Parathyroid adenoma (tissue), 2 donors: ENCODE data around the gene CTSZ.

Source experiments
- H2AFZ ChIP-seq: fragments of 300-600 bp; sonication (generic); one replicate; pipeline ENCODE4 v1.7.0; 2017; ENCODE audit warnings: antibody characterized with exemption, mild to moderate bottlenecking
- H3K27ac ChIP-seq: fragments of 300-600 bp; sonication (generic); one replicate; pipeline ENCODE4 v1.7.0; 2017
- H3K27me3 ChIP-seq: fragments of 300-600 bp; sonication (generic); one replicate; pipeline ENCODE4 v1.7.0; 2017; ENCODE audit warnings: low read length; ENCODE audit not compliant: control insufficient read depth, insufficient read depth
- H3K36me3 ChIP-seq: fragments of 300-600 bp; sonication (generic); one replicate; pipeline ENCODE4 v1.7.0; 2017; ENCODE audit warnings: low read length; ENCODE audit not compliant: control insufficient read depth, insufficient read depth
- H3K4me1 ChIP-seq: fragments of 300-600 bp; sonication (generic); one replicate; pipeline ENCODE4 v1.7.0; 2017; ENCODE audit warnings: control low read depth
- H3K4me2 ChIP-seq: fragments of 300-600 bp; sonication (generic); one replicate; pipeline ENCODE4 v1.7.0; 2017; ENCODE audit warnings: low read length
- H3K4me3 ChIP-seq: fragments of 300-600 bp; sonication (generic); one replicate; pipeline ENCODE4 v1.7.0; 2017; ENCODE audit warnings: low read depth, low read length
- H3K79me2 ChIP-seq: fragments of 300-600 bp; sonication (generic); one replicate; pipeline ENCODE4 v1.7.0; 2017; ENCODE audit warnings: control low read depth
- H3K9ac ChIP-seq: fragments of 300-600 bp; sonication (generic); one replicate; pipeline ENCODE4 v1.7.0; 2017; ENCODE audit warnings: mild to moderate bottlenecking
- H3K9me3 ChIP-seq: fragments of 300-600 bp; sonication (generic); one replicate; pipeline ENCODE4 v1.7.0; 2017; ENCODE audit warnings: low read length; ENCODE audit not compliant: control insufficient read depth
- TF ChIP-seq, protein P1 (sequence below): fragments of 300-600 bp; sonication (generic); IDR thresholded peaks from one replicate; pipeline ENCODE4 v1.7.0; 2017; ENCODE audit warnings: antibody characterized with exemption, mild to moderate bottlenecking
- donor health status: primary hyperparathyroidism.

The CTSZ gene

DNA sequence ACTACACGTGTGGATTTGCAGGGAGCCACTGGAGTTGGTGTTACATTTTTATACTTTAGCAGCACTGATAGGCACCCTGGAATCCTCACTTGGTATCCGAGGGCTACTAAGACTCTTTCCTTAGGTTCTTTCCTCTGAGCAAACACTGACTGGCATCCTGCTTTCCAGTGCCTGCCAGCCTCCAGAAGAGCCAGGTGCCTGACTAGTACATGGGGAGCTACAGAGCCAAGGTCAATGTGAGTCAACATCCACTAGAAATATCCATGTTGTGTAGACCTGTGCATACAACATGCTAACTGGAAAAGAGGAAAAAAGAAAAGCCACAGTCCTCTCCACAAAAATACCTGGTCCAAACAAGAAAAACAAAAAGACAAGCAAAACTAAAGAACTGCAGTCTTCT, 18.0 kb upstream of the CTSZ start:
- no peak overlapping the region for H3K4me2 ChIP-seq
- no peaks in the 10 kb centered on the region for H3K27me3 ChIP-seq
- H3K4me1 ChIP-seq, result peaks cover 10% of the 10 kb centered on the region
- H3K4me3 ChIP-seq, result no peak overlapping the region
- no peak overlapping the region for H2AFZ ChIP-seq
- no peaks in the 10 kb centered on the region for H3K9me3 ChIP-seq
- no peak overlapping the region for H3K27ac ChIP-seq
- H3K9ac ChIP-seq, result no peak overlapping the region
- TF ChIP-seq, protein P1, sequence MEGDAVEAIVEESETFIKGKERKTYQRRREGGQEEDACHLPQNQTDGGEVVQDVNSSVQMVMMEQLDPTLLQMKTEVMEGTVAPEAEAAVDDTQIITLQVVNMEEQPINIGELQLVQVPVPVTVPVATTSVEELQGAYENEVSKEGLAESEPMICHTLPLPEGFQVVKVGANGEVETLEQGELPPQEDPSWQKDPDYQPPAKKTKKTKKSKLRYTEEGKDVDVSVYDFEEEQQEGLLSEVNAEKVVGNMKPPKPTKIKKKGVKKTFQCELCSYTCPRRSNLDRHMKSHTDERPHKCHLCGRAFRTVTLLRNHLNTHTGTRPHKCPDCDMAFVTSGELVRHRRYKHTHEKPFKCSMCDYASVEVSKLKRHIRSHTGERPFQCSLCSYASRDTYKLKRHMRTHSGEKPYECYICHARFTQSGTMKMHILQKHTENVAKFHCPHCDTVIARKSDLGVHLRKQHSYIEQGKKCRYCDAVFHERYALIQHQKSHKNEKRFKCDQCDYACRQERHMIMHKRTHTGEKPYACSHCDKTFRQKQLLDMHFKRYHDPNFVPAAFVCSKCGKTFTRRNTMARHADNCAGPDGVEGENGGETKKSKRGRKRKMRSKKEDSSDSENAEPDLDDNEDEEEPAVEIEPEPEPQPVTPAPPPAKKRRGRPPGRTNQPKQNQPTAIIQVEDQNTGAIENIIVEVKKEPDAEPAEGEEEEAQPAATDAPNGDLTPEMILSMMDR, result no peak
- no peaks in the 10 kb centered on the region for H3K36me3 ChIP-seq
- peaks cover 2% of the 10 kb centered on the region for H3K79me2 ChIP-seq

DNA sequence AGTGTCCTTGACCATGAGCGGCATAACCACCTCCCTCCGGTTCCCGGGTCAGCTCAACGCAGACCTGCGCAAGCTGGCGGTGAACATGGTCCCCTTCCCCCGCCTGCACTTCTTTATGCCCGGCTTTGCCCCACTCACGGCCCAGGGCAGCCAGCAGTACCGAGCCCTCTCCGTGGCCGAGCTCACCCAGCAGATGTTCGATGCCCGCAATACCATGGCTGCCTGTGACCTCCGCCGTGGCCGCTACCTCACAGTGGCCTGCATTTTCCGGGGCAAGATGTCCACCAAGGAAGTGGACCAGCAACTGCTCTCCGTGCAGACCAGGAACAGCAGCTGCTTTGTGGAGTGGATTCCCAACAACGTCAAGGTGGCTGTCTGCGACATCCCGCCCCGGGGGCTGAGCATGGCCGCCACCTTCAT, 17.1 kb upstream of the CTSZ start:
- Histone ChIP-seq H3K27me3 (no peaks in the 10 kb centered on the region), H3K4me3 (no peak overlapping the region), H3K27ac (no peak overlapping the region), H3K36me3 (no peaks in the 10 kb centered on the region), H3K9ac (no peak overlapping the region), H3K9me3 (no peaks in the 10 kb centered on the region), H3K79me2 (peaks cover 5% of the 10 kb centered on the region), H3K4me2 (no peak overlapping the region), H2AFZ (no peak overlapping the region), H3K4me1 (peaks cover 3% of the 10 kb centered on the region)
- TF ChIP-seq, protein P1, result no peak

DNA sequence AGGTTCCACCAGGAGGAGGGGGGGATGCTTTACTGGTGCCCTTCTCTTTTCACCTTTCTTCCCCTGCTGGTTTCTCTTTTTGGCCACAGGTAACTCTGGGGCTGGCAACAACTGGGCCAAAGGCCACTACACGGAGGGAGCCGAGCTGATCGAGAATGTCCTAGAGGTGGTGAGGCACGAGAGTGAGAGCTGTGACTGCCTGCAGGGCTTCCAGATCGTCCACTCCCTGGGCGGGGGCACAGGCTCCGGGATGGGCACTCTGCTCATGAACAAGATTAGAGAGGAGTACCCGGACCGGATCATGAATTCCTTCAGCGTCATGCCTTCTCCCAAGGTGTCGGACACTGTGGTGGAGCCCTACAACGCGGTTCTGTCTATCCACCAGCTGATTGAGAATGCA, 16.6 kb upstream of the CTSZ start:
- Histone ChIP-seq H3K9me3 (no peaks in the 10 kb centered on the region), H3K27me3 (no peaks in the 10 kb centered on the region), H3K4me1 (no peaks in the 10 kb centered on the region), H2AFZ (no peak overlapping the region), H3K79me2 (peaks cover 5% of the 10 kb centered on the region), H3K36me3 (no peaks in the 10 kb centered on the region), H3K4me3 (no peak overlapping the region), H3K9ac (no peak overlapping the region), H3K4me2 (no peak overlapping the region), H3K27ac (no peak overlapping the region)
- TF ChIP-seq, protein P1, result no peak

DNA sequence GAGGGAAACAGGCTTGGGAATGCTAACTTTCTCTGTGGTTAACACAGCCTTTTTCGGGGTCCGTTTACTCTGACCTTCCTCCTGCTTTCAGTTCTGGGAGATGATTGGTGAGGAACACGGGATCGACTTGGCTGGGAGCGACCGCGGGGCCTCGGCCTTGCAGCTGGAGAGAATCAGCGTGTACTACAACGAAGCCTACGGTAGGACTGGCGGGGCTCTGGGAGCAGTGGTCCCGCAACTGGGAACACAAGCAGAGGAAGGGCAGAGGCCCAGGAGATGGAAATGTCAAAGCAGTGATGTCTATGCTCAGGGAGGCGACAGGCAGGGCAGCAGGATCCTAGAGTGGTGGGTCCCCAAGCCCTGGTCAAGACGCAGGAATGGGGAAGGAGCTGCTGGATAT, 15.7 kb upstream of the CTSZ start:
- no peaks in the 10 kb centered on the region for H3K27me3 ChIP-seq
- no peaks in the 10 kb centered on the region for H3K36me3 ChIP-seq
- no peaks in the 10 kb centered on the region for H3K9me3 ChIP-seq
- H3K4me3 ChIP-seq, result no peak overlapping the region
- TF ChIP-seq, protein P1, result no peak
- H3K27ac ChIP-seq, result no peak overlapping the region
- H3K4me1 ChIP-seq, result no peaks in the 10 kb centered on the region
- H3K9ac ChIP-seq, result no peak overlapping the region
- no peak overlapping the region for H2AFZ ChIP-seq
- no peak overlapping the region for H3K4me2 ChIP-seq
- peaks cover 8% of the 10 kb centered on the region for H3K79me2 ChIP-seq

DNA sequence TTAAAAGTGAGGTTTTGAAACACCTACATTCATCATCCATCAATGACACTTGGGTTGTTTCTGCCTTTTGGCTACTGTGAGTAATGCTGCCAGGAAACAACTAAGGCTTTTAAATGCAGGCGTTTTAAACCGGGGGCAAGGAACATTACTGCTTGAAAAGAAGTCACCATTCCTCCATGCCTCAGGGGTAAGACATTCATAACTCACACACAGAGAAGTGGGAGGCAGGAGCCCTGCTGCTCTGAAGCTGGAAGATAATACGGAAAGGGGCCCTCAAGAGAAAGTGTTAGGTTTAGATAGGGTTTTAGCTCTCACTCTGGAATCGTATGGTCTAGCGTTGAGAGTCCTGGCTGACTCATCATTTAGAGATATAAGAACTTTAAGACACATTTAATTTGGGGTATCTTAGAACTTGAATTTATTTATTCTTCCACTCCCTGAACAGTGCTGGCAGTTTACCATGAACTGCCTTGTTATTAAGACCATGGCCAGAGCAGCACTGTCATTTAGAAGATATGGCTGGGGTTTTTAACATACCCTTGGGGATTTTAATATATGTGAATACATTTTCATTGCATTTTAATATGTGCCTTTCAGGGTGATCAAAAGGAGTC, 14.0 kb upstream of the CTSZ start:
- Histone ChIP-seq H3K4me3 (no peak overlapping the region), H3K9ac (no peak overlapping the region), H3K36me3 (no peaks in the 10 kb centered on the region), H3K9me3 (no peaks in the 10 kb centered on the region), H3K27ac (no peak overlapping the region), H3K4me1 (no peaks in the 10 kb centered on the region), H2AFZ (no peak overlapping the region), H3K79me2 (peaks cover 6% of the 10 kb centered on the region), H3K27me3 (no peaks in the 10 kb centered on the region), H3K4me2 (no peak overlapping the region)
- TF ChIP-seq, protein P1, result no peak
